A549 (cell line): ENCODE results near the gene GRAP2.

Experiments used
- ESRRA ChIP-seq: fragments of 150-350 bp; IDR thresholded peaks from 2 replicates; pipeline ENCODE4 v1.6.1; 2014; ENCODE audit warnings: mild to moderate bottlenecking, low read length, borderline replicate concordance
- FOSB ChIP-seq: fragments of 250-450 bp; sonication (Bioruptor Pico); IDR thresholded peaks from 2 replicates; pipeline ENCODE4 v1.5.0; 2020; ENCODE audit warnings: mild to moderate bottlenecking, moderate library complexity
- FOSL2 ChIP-seq, 2 experiments: fragments of 450-650 bp in 1 of 2; fragments of >200 bp in 1 of 2; sonication (Bioruptor Twin) in 1 of 2; formaldehyde crosslinking; IDR thresholded peaks; 2 replicates each; pipeline versions ENCODE4 v1.5.0 to v1.6.1; 2016 to 2020; ENCODE audit warnings: mild to moderate bottlenecking in 1 of 2, moderate library complexity in 1 of 2
- HOXB13 ChIP-seq: fragments of 250-450 bp; sonication (Bioruptor Pico); IDR thresholded peaks from 2 replicates; pipeline ENCODE4 v1.5.0; 2020; ENCODE audit warnings: low read depth, mild to moderate bottlenecking, moderate library complexity
- JUNB ChIP-seq: fragments of >200 bp; sonication (Bioruptor Twin); formaldehyde crosslinking; IDR thresholded peaks from 2 replicates; pipeline ENCODE4 v1.6.1; 2016
- MAFK ChIP-seq: fragments of 450-650 bp; IDR thresholded peaks from 2 replicates; pipeline ENCODE4 v1.6.1; 2014; ENCODE audit not compliant: partially characterized antibody
- POLR2A ChIP-seq: IDR thresholded peaks from 2 replicates; pipeline ENCODE4 v1.6.1; 2012; ENCODE audit warnings: mild to moderate bottlenecking, low read length
- RAD21 ChIP-seq, 2 experiments: fragments of >200 bp in 1 of 2; sonication (Bioruptor Twin) in 1 of 2; formaldehyde crosslinking in 1 of 2; IDR thresholded peaks in 1 of 2; conservative IDR thresholded peaks in 1 of 2; 2 replicates in 1 of 2; 3 replicates in 1 of 2; pipeline ENCODE4 v1.6.1; 2012 to 2018; ENCODE audit warnings: inconsistent platforms in 1 of 2
- RCOR1 ChIP-seq: fragments of 150-350 bp; IDR thresholded peaks from 2 replicates; pipeline ENCODE4 v1.6.1; 2014; ENCODE audit warnings: antibody characterized with exemption, low read length, low read depth
- TF ChIP-seq, protein P1 (sequence below): fragments of >200 bp; sonication (Bioruptor Twin); formaldehyde crosslinking; IDR thresholded peaks from 3 replicates; pipeline ENCODE4 v1.5.1; 2016
- TF ChIP-seq, protein P2 (sequence below): IDR thresholded peaks from 2 replicates; pipeline ENCODE4 v1.6.1; 2012
- TF ChIP-seq, protein P3 (sequence below): fragments of 250-450 bp; sonication (Bioruptor Pico); IDR thresholded peaks from 2 replicates; pipeline ENCODE4 v1.5.0; 2021; ENCODE audit warnings: mild to moderate bottlenecking, moderate library complexity, borderline replicate concordance
- TF ChIP-seq, protein P4 (sequence below): fragments of 200-600 bp; sonication (generic); IDR thresholded peaks from 2 replicates; pipeline ENCODE4 v1.6.1; 2016; ENCODE audit warnings: antibody characterized with exemption, mild to moderate bottlenecking, moderate library complexity

DNA sequence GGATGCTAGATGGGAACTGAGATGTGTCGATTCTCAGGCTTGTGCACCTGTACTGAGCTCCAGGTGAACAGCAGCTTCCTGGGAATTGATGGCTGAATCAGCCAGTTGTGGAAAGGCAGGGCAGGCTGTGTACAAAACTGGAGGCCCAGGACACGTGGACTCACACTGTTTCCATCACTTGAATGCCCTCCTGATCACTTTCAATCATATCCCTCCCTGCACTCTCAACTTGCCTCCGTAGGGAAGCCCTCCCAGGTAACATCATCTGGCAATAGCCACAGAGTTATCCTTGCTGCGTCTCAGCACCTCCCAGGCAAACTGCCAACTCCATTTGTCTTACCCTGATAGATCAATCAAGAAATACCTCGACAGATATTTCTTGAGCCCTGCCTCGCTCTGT lies 104.0 kb downstream of the GRAP2 start:
- TF ChIP-seq, protein P1, sequence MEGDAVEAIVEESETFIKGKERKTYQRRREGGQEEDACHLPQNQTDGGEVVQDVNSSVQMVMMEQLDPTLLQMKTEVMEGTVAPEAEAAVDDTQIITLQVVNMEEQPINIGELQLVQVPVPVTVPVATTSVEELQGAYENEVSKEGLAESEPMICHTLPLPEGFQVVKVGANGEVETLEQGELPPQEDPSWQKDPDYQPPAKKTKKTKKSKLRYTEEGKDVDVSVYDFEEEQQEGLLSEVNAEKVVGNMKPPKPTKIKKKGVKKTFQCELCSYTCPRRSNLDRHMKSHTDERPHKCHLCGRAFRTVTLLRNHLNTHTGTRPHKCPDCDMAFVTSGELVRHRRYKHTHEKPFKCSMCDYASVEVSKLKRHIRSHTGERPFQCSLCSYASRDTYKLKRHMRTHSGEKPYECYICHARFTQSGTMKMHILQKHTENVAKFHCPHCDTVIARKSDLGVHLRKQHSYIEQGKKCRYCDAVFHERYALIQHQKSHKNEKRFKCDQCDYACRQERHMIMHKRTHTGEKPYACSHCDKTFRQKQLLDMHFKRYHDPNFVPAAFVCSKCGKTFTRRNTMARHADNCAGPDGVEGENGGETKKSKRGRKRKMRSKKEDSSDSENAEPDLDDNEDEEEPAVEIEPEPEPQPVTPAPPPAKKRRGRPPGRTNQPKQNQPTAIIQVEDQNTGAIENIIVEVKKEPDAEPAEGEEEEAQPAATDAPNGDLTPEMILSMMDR: no peak
- no peak for TF ChIP-seq POLR2A
- TF ChIP-seq RAD21 (conservative IDR thresholded peaks at IDR 0.05 in 1 of 2, IDR thresholded peaks at IDR 0.05 in 1 of 2): no peak
- TF ChIP-seq JUNB: no peak
- no peak for TF ChIP-seq MAFK
- no peak for TF ChIP-seq RCOR1
- TF ChIP-seq, protein P2, sequence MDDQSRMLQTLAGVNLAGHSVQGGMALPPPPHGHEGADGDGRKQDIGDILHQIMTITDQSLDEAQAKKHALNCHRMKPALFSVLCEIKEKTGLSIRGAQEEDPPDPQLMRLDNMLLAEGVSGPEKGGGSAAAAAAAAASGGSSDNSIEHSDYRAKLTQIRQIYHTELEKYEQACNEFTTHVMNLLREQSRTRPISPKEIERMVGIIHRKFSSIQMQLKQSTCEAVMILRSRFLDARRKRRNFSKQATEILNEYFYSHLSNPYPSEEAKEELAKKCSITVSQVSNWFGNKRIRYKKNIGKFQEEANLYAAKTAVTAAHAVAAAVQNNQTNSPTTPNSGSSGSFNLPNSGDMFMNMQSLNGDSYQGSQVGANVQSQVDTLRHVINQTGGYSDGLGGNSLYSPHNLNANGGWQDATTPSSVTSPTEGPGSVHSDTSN: no peak
- TF ChIP-seq, protein P3, sequence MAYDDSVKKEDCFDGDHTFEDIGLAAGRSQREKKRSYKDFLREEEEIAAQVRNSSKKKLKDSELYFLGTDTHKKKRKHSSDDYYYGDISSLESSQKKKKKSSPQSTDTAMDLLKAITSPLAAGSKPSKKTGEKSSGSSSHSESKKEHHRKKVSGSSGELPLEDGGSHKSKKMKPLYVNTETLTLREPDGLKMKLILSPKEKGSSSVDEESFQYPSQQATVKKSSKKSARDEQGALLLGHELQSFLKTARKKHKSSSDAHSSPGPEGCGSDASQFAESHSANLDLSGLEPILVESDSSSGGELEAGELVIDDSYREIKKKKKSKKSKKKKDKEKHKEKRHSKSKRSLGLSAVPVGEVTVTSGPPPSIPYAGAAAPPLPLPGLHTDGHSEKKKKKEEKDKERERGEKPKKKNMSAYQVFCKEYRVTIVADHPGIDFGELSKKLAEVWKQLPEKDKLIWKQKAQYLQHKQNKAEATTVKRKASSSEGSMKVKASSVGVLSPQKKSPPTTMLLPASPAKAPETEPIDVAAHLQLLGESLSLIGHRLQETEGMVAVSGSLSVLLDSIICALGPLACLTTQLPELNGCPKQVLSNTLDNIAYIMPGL: no peak
- no peak for TF ChIP-seq ESRRA
- TF ChIP-seq HOXB13 (CRISPR knock-in tag): no peak
- no peak for TF ChIP-seq FOSL2 (IDR thresholded peaks at IDR 0.05)
- no peak for TF ChIP-seq FOSL2 (CRISPR knock-in tag; IDR thresholded peaks at IDR 0.05)
- TF ChIP-seq FOSB: no peak
- TF ChIP-seq, protein P4, sequence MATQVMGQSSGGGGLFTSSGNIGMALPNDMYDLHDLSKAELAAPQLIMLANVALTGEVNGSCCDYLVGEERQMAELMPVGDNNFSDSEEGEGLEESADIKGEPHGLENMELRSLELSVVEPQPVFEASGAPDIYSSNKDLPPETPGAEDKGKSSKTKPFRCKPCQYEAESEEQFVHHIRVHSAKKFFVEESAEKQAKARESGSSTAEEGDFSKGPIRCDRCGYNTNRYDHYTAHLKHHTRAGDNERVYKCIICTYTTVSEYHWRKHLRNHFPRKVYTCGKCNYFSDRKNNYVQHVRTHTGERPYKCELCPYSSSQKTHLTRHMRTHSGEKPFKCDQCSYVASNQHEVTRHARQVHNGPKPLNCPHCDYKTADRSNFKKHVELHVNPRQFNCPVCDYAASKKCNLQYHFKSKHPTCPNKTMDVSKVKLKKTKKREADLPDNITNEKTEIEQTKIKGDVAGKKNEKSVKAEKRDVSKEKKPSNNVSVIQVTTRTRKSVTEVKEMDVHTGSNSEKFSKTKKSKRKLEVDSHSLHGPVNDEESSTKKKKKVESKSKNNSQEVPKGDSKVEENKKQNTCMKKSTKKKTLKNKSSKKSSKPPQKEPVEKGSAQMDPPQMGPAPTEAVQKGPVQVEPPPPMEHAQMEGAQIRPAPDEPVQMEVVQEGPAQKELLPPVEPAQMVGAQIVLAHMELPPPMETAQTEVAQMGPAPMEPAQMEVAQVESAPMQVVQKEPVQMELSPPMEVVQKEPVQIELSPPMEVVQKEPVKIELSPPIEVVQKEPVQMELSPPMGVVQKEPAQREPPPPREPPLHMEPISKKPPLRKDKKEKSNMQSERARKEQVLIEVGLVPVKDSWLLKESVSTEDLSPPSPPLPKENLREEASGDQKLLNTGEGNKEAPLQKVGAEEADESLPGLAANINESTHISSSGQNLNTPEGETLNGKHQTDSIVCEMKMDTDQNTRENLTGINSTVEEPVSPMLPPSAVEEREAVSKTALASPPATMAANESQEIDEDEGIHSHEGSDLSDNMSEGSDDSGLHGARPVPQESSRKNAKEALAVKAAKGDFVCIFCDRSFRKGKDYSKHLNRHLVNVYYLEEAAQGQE: no peak
